Measurements from ENCODE around the gene NRL.
A peak's percentile ranks its signal among the peaks of the same experiment; 100 is the strongest.

The NRL gene

GRCh38 chr14:24114532-24115421, at the start of gene NRL, which contains the start of gene DCAF11:
TSS of gene NRL (minus strand) at chr14:24114949. CDS start at chr14:24082848, 32,101 bp downstream.
TSS of gene DCAF11 (plus strand) at chr14:24114777. CDS start at chr14:24115595, 818 bp downstream.
- DNase-seq, result peak; percentile 96 to 99

- DNase-seq, result no peak
Measured at GRCh38 chr14:24162093-24162492, 47.3 kb upstream of the NRL start.

- peak; percentile 90 to 97 for DNase-seq
Measured at GRCh38 chr14:24160850-24161804, 46.4 kb upstream of the NRL start, which contains the start of gene IRF9. TSS of gene IRF9 (plus strand) at chr14:24161265. CDS start at chr14:24162145, 880 bp downstream.

GRCh38 chr14:24160499-24160849, 45.7 kb upstream of the NRL start:
- no peak for DNase-seq

GRCh38 chr14:24159777-24160498, 45.2 kb upstream of the NRL start:
- no peak for DNase-seq

- DNase-seq, result no peak
Measured at GRCh38 chr14:24157331-24157730, 42.6 kb upstream of the NRL start.

- DNase-seq, result no peak
Measured at GRCh38 chr14:24156840-24157239, 42.1 kb upstream of the NRL start.

- DNase-seq, result no peak
Measured at GRCh38 chr14:24155100-24155499, 40.4 kb upstream of the NRL start.

- no peak for DNase-seq
Measured at GRCh38 chr14:24151404-24152080, 36.8 kb upstream of the NRL start.

GRCh38 chr14:24150993-24151392, 36.2 kb upstream of the NRL start:
- no peak for DNase-seq

GRCh38 chr14:24150567-24150966, 35.8 kb upstream of the NRL start:
- no peak for DNase-seq

GRCh38 chr14:24150061-24150460, 35.3 kb upstream of the NRL start:
- no peak for DNase-seq

GRCh38 chr14:24149302-24149969, 34.7 kb upstream of the NRL start:
- DNase-seq, result no peak

GRCh38 chr14:24147761-24148428, 33.1 kb upstream of the NRL start:
- DNase-seq, result no peak

- DNase-seq, result peak; percentile 97 to 98
Measured at GRCh38 chr14:24146978-24147760, 32.4 kb upstream of the NRL start, which contains the start of gene RNF31. TSS of gene RNF31 (plus strand) at chr14:24147498. CDS start at chr14:24147699, 201 bp downstream.

- DNase-seq, result peak; percentile 89 to 97
Measured at GRCh38 chr14:24146453-24146977, 31.8 kb upstream of the NRL start, which contains the start of gene PSME2. TSS of gene PSME2 (minus strand) at chr14:24146610. CDS start at chr14:24146581, 29 bp downstream.

- DNase-seq, result no peak
Measured at GRCh38 chr14:24145690-24146452, 31.1 kb upstream of the NRL start.

GRCh38 chr14:24145219-24145618, 30.5 kb upstream of the NRL start:
- no peak for DNase-seq

- DNase-seq, result no peak
Measured at GRCh38 chr14:24144451-24144850, 29.7 kb upstream of the NRL start.

Data from bone marrow (tissue), 2 donors.